Glutamatergic neuron (in vitro differentiated cells): Measurements from ENCODE around the gene TTLL13. TPM values are rescaled to one million over a fixed set of nuclear protein-coding genes. Genes with fewer than 3 reads are reported as not detected.
"Not testable (repeated sequence)": the region's sequence is repeated elsewhere in the genome, so short reads cannot be mapped to it uniquely, and the experiment has no call there.

ENCODE experiments used
- DNase-seq: peaks from one replicate; pipeline ENCODE4 v3.0.0; 2022
- H3K27ac Mint-ChIP-seq: one replicate; pipeline ENCODE4 v1.8.0; 2020; ENCODE audit warnings: mild to moderate bottlenecking, mixed read lengths, inconsistent platforms; ENCODE audit not compliant: unreplicated experiment
- H3K27me3 Mint-ChIP-seq: one replicate; pipeline ENCODE4 v1.8.0; 2020; ENCODE audit warnings: mild to moderate bottlenecking, moderate library complexity, mixed read lengths, inconsistent platforms; ENCODE audit not compliant: unreplicated experiment
- H3K36me3 Mint-ChIP-seq: one replicate; pipeline ENCODE4 v1.8.0; 2020; ENCODE audit warnings: mild to moderate bottlenecking, mixed read lengths, inconsistent platforms; ENCODE audit not compliant: unreplicated experiment
- H3K4me1 Mint-ChIP-seq: one replicate; pipeline ENCODE4 v1.8.0; 2020; ENCODE audit warnings: mild to moderate bottlenecking, low read depth, mixed read lengths, inconsistent platforms; ENCODE audit not compliant: unreplicated experiment
- H3K4me3 Mint-ChIP-seq: one replicate; pipeline ENCODE4 v1.8.0; 2020; ENCODE audit warnings: mild to moderate bottlenecking, mixed read lengths, inconsistent platforms; ENCODE audit not compliant: unreplicated experiment
- H3K9me3 Mint-ChIP-seq: one replicate; pipeline ENCODE4 v1.8.0; 2020; ENCODE audit warnings: mild to moderate bottlenecking, moderate library complexity, mixed read lengths, inconsistent platforms; ENCODE audit not compliant: unreplicated experiment
- total RNA-seq: library from RNA; stranded (reverse); fragmentation: NEBNext Ultra II Directional; extraction: Animal tissue kit (Norgen Biotek cat#: 25700); gene quantifications from one replicate; pipeline ENCODE4 v1.2.1, GENCODE V29; 2021; ENCODE audit not compliant: unreplicated experiment
- TF ChIP-seq, protein P1 (sequence below): fragments of 200-600 bp; sonication (generic); IDR thresholded peaks from one replicate; pipeline ENCODE4 v1.5.0; 2021; ENCODE audit not compliant: partially characterized antibody, unreplicated experiment

TTLL13 gene
- total RNA-seq, 1 donor from 2014 or later: not detected

- DNase-seq: no peak
Observed at GRCh38 chr15:90286678-90287077, 37.3 kb downstream of the TTLL13 start.

GRCh38 chr15:90287101-90287500, 37.7 kb downstream of the TTLL13 start:
- H3K4me3 Mint-ChIP-seq: no peak overlapping the region
- H3K36me3 Mint-ChIP-seq: no peaks in the 10 kb centered on the region
- H3K27me3 Mint-ChIP-seq: no peaks in the 10 kb centered on the region
- no peak overlapping the region for H3K27ac Mint-ChIP-seq
- TF ChIP-seq, protein P1, sequence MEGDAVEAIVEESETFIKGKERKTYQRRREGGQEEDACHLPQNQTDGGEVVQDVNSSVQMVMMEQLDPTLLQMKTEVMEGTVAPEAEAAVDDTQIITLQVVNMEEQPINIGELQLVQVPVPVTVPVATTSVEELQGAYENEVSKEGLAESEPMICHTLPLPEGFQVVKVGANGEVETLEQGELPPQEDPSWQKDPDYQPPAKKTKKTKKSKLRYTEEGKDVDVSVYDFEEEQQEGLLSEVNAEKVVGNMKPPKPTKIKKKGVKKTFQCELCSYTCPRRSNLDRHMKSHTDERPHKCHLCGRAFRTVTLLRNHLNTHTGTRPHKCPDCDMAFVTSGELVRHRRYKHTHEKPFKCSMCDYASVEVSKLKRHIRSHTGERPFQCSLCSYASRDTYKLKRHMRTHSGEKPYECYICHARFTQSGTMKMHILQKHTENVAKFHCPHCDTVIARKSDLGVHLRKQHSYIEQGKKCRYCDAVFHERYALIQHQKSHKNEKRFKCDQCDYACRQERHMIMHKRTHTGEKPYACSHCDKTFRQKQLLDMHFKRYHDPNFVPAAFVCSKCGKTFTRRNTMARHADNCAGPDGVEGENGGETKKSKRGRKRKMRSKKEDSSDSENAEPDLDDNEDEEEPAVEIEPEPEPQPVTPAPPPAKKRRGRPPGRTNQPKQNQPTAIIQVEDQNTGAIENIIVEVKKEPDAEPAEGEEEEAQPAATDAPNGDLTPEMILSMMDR: no peak
- no peak for DNase-seq
- no peaks in the 10 kb centered on the region for H3K9me3 Mint-ChIP-seq
- H3K4me1 Mint-ChIP-seq: no peaks in the 10 kb centered on the region

More at GRCh38 chr15:90286678-90287077, 37.3 kb downstream of the TTLL13 start:
- no peaks in the 10 kb centered on the region for H3K9me3 Mint-ChIP-seq
- H3K4me1 Mint-ChIP-seq: no peaks in the 10 kb centered on the region
- H3K27ac Mint-ChIP-seq: no peak overlapping the region
- no peak overlapping the region for H3K4me3 Mint-ChIP-seq
- H3K27me3 Mint-ChIP-seq: no peaks in the 10 kb centered on the region
- TF ChIP-seq, protein P1: peak; percentile 32
- H3K36me3 Mint-ChIP-seq: no peaks in the 10 kb centered on the region

GRCh38 chr15:90287946-90288345, 38.6 kb downstream of the TTLL13 start:
- Mint-ChIP-seq H3K36me3 (no peaks in the 10 kb centered on the region), H3K9me3 (no peaks in the 10 kb centered on the region), H3K27ac (no peak overlapping the region), H3K27me3 (no peaks in the 10 kb centered on the region), H3K4me3 (no peak overlapping the region), H3K4me1 (no peaks in the 10 kb centered on the region)
- TF ChIP-seq, protein P1: no peak
- no peak for DNase-seq

DNA sequence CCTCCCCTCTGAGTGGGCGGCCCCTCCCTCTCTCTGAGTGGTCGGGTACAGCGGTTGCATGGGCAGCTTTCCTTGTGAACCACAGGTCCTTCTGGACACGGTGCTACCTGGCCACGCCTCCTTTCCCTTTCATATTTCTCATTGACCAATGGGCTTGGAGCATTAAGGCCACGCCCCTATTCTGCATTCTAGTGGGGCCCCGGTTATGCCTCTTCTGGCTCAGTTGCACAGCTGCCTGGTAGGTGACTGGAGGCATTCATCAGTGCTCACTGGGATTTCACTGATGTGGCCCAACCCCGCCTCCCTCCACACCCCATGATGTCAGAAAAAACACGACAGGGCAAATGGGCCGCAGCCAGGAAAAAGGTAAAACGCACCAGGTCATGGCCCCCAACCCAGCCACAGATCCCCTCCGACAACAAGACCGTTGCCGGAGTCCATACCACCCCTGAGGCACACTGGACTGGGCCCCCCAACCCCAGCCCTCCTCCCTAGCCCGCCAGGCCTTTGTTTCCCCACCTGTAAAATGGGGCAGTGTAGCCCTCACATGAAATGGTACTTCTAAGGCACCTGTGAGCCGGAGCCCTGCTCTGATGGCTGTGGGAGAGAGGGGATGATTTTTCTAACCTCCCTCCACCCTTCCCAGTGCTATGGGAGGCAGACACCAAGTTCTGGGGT, 42.5 kb downstream of the TTLL13 start:
- no peak overlapping the region for H3K27ac Mint-ChIP-seq
- no peak for DNase-seq
- H3K27me3 Mint-ChIP-seq: peaks cover 7% of the 10 kb centered on the region
- H3K4me1 Mint-ChIP-seq: peaks cover 2% of the 10 kb centered on the region
- TF ChIP-seq, protein P1: no peak
- peaks cover 4% of the 10 kb centered on the region for H3K9me3 Mint-ChIP-seq
- H3K36me3 Mint-ChIP-seq: no peaks in the 10 kb centered on the region
- H3K4me3 Mint-ChIP-seq: no peak overlapping the region

- peak; percentile 77 for DNase-seq
- H3K4me1 Mint-ChIP-seq: not testable (repeated sequence)
Observed at GRCh38 chr15:90293040-90293810, 43.9 kb downstream of the TTLL13 start.

More at GRCh38 chr15:90293040-90293810, 43.9 kb downstream of the TTLL13 start:
- not testable (repeated sequence) for H3K36me3 Mint-ChIP-seq, H3K27me3 Mint-ChIP-seq, H3K27ac Mint-ChIP-seq, H3K4me3 Mint-ChIP-seq, H3K9me3 Mint-ChIP-seq
- TF ChIP-seq, protein P1: peak; percentile 72
